ENCODE measurements around the gene SPOUT1. TPM values are rescaled to one million over a fixed set of nuclear protein-coding genes. Genes with fewer than 3 reads are reported as not detected.

SPOUT1 gene
- total and polyA plus RNA-seq, 10 of the 15 experiments (the other 5 are each of a cell fraction or from before 2014, with no cell fraction given), result 5.7 to 95.0 (median 40.6) TPM

- Histone ChIP-seq H4K20me1 (ENCODE audit: control insufficient read depth, insufficient read depth) (no peaks in the 10 kb centered on the region), H3K36me3 (ENCODE audit: control insufficient read depth in 2 of 2, insufficient read depth in 2 of 2, low read length in 1 of 2) (peaks cover 3 to 15% of the 10 kb centered on the region in 2 experiments), H3K4me3 (no peak overlapping the region), H3K4me2 (ENCODE audit: control insufficient read depth, insufficient read depth) (no peak overlapping the region), H3K27ac (ENCODE audit: control insufficient read depth, insufficient read depth) (no peak overlapping the region), H2AFZ (ENCODE audit: control insufficient read depth, low read depth, low read length) (no peak overlapping the region), H3K9me3 (replicated peaks; ENCODE audit: control insufficient read depth, insufficient read depth, low read length) (no peaks in the 10 kb centered on the region), H3K9ac (ENCODE audit: control insufficient read depth, insufficient read depth, low read length) (no peak overlapping the region), H3K79me2 (ENCODE audit: control insufficient read depth, insufficient read depth, low read length) (peaks cover 6% of the 10 kb centered on the region), H3K27me3 (replicated peaks in 1 of 2; ENCODE audit: control insufficient read depth in 2 of 2, insufficient read depth in 2 of 2, low read length in 1 of 2) (no peaks in the 10 kb centered on the region), H3K4me1 (ENCODE audit: control insufficient read depth, insufficient read depth, low read length) (peaks cover 6% of the 10 kb centered on the region)
- ChIA-PET CTCF (interaction anchor here (1.1 kb wide), 1 partner anchor 25 kb away, joined by 3 read pairs; the partner anchor contains the start of gene ENDOG), POLR2A (interaction anchor here (0.6 to 0.7 kb wide), 2 partner anchors 37 to 106 kb away, joined by 3 to 8 read pairs; partner anchors contain the start of gene SPOUT1), SMC1A (ENCODE audit: uncharacterized antibody, unreplicated experiment) (no interaction called here), RAD21 (ENCODE audit: unreplicated experiment) (no interaction called here)
- DNase-seq (ENCODE audit: low read depth, low spot score) (no peak), ATAC-seq (no peak), FAIRE-seq (no peak)
- in situ Hi-C loops (cut with MboI) (no loop called here), intact Hi-C loops (cut with micrococcal nuclease; ENCODE audit: unreplicated experiment) (no loop called here)
- WGBS (ENCODE audit: insufficient coverage, insufficient replicate concordance, low lambda C conversion rate, missing lambda C conversion rate), result 86% methylated on average over 8 of the region's 8 CpGs
- TF ChIP-seq RFX5 (IDR thresholded peaks at IDR 0.05; ENCODE audit: low read depth, low read length), result no peak
- TF ChIP-seq HDGF (IDR thresholded peaks at IDR 0.05), result no peak
- TF ChIP-seq MTA2 (IDR thresholded peaks at IDR 0.05; ENCODE audit: low read depth), result no peak
- TF ChIP-seq RCOR1 (conservative IDR thresholded peaks at IDR 0.05; ENCODE audit: low read depth, low read length), result no peak
- TF ChIP-seq SKIL (IDR thresholded peaks at IDR 0.05; ENCODE audit: low read depth, poor library complexity, severe bottlenecking), result no peak
- TF ChIP-seq ELK1 (IDR thresholded peaks at IDR 0.05; ENCODE audit: low read depth, low read length), result no peak
- no peak for TF ChIP-seq RAD51 (IDR thresholded peaks at IDR 0.05)
- TF ChIP-seq, protein P1, sequence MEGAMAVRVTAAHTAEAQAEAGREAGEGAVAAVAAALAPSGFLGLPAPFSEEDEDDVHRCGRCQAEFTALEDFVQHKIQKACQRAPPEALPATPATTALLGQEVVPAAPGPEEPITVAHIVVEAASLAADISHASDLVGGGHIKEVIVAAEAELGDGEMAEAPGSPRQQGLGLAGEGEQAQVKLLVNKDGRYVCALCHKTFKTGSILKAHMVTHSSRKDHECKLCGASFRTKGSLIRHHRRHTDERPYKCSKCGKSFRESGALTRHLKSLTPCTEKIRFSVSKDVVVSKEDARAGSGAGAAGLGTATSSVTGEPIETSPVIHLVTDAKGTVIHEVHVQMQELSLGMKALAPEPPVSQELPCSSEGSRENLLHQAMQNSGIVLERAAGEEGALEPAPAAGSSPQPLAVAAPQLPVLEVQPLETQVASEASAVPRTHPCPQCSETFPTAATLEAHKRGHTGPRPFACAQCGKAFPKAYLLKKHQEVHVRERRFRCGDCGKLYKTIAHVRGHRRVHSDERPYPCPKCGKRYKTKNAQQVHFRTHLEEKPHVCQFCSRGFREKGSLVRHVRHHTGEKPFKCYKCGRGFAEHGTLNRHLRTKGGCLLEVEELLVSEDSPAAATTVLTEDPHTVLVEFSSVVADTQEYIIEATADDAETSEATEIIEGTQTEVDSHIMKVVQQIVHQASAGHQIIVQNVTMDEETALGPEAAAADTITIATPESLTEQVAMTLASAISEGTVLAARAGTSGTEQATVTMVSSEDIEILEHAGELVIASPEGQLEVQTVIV (IDR thresholded peaks at IDR 0.05; ENCODE audit: borderline replicate concordance, partially characterized antibody), result no peak
- no peak for TF ChIP-seq ZNF384 (IDR thresholded peaks at IDR 0.05; ENCODE audit: borderline replicate concordance, low read depth, low read length)
- no peak for TF ChIP-seq YY1 (IDR thresholded peaks at IDR 0.05; ENCODE audit: low read depth, low read length)
- BruUV-seq (replicated peaks), result no TSS peak
Observed at GRCh38 chr9:128792978-128793686, 36.5 kb downstream of the SPOUT1 start.

Data from GM12878 (cell line).